ENCODE data around the gene LRP1B. TPM values are rescaled to one million over a fixed set of nuclear protein-coding genes. Genes with fewer than 3 reads are reported as not detected.
"Not testable (repeated sequence)": the region's sequence is repeated elsewhere in the genome, so short reads cannot be mapped to it uniquely, and the experiment has no call there.

The LRP1B gene
- polyA plus RNA-seq, 3 donors, result 0.55 to 1.3 (median 0.78) TPM

DNA sequence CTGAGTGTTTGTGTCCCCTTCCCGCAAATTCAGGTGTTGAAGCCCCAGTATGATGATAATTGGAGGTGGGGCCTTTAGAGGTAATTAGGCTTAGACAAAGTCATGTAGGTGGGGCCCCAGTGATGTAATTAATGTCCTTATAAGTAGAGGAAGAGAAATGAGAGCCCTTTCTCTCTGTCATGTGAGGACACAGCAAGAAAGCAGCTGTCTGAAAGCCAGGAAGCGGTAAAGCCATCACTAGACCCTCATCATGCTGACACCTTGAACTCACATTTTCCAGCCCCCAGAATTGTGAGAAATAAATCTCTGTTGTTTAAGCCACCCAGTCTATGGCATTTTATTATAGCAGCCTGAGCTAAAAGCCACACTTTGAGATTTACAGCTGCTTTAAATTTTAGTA, 1580.0 kb downstream of the LRP1B start:
- peak; percentile 12 for DNase-seq

DNA sequence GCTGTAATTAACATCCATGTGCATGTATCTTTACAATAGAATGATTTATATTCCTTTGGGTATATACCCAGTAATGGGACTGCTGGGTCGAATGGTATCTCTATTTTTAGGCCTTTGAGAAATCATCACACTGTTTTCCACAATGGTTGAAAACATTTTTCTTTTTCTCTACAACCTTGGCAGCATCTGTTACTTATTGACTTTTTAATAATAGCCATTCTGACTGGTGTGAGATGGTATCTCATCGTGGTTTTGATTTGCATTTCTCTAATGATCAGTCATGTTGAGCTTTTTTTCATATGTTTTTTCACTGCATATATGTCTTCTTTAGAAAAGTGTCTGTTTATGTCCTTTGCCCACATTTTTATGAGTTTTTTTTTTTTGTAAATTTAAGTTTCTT, 1586.0 kb downstream of the LRP1B start:
- DNase-seq, result not testable (repeated sequence)

DNA sequence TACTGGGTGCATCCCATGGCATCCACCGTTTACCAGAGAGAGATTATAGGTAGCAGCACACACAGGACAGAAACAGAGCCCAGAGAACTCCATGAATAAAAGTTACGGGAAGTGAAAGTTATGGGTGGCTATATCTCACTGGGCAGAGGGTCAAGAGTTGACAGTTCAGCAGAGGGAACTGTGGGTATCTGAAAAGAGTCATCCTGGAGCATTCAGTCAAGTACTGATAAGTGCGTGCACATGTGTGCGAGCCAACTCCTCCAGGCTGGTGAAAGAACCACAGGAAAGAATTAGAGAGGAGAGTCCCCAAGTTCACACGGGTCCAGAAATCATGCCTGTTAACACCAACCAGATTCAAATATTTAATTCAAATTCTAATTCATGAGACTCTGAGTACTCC, 1588.2 kb downstream of the LRP1B start:
- no peak for DNase-seq

DNA sequence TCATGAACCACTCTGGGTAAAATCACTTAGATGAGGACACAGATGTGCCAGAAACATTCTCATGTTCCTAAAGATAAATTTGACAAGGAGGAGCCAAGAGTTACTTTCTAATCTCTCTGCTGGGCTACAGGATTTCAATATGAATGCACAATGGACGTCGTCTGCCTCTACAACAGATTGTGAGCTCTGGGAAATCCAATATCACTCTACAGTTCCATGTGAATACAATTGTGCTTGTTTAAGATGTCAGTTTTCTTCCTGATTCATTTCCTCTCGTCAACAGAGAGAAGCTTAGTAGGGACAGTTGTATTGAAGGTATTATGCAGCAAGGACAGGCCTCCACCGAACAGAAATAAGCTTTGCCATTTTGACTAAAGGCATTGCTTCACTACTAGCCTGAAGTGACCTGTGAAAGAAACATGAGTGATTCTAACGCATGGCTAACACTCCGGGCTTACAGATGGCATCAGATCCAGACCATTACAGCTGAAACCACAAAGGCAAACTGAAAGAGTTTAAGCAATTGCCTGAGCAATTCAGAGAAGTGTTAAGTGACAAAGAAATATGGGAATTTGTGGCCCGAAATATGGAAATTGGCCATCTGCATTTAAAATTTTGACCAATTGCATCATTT, 1591.5 kb downstream of the LRP1B start:
- DNase-seq, result no peak

DNA sequence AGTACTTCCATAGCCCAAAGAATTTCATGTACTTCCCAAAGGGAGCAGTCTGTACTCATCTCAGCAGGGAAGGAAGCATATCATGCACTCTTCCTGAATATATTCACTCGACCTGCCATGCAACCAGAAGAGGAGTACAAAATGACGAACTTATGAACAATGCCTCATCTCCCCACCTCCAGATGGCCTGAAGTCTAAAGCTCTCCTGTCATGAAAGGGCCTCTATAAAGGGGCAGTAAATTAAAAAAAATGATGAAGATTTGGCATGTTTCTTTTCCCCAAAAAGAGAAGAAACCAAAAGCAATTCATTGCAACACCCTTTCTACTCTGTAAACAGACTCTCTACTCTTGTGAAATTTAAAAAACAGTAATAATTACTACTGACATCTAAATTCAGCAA, 1601.1 kb downstream of the LRP1B start:
- DNase-seq, result no peak

DNA sequence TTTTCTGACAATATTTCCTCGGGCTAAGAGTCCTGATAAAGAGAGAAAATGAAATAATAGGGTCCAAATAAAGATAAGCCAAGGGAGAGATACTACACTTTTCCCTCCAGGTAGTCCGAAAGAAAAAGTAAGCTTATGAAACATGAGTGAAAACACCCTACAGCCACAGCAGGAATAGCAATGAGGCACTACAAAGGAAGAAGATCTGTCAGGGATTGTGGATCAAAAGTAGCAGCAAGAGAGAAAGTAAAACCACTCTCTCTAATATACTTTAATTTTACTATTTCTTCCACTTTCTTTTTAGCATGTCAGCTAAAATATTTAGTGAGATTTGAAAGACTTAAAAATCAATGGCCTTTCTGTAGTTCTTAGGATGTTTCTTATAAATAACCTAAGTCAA, 1601.8 kb downstream of the LRP1B start:
- no peak for DNase-seq

DNA sequence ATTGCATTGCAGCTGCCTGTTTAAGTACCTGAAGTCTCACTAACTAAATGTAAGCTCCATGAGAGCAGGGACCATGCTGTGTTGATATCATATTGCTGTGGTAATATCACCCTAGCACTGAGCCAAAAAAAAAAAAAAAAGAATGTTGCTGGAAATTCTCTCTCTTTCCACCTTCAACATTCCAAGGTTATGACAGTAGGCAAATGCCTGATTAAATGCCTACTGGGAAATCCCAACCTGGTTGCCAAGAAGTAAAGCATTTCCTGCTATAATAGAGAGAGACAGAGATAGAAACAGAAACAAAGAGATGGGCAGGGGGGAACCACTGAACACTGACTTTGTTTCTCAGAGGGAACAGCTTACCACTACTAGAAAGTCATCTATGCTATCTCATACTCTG, 1604.2 kb downstream of the LRP1B start:
- DNase-seq, result no peak

DNA sequence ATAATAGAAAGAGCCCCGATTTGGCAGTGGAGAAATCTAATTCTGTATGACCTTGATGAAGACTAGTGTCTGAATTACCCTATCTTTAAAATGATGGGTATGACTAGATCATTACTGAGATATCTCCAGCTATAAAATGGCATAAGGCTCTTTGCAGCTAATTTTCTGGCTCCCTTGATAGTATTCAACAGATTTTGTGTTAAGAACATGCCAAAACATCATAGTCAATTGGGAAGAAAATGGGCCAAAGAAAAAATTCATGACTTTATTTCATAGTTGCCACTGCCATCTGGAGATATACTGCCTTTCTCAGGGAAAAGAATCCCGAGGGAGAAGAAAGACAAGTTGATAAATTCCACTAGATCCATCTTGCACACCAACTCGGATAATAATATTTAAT, 1618.7 kb downstream of the LRP1B start:
- DNase-seq, result no peak

DNA sequence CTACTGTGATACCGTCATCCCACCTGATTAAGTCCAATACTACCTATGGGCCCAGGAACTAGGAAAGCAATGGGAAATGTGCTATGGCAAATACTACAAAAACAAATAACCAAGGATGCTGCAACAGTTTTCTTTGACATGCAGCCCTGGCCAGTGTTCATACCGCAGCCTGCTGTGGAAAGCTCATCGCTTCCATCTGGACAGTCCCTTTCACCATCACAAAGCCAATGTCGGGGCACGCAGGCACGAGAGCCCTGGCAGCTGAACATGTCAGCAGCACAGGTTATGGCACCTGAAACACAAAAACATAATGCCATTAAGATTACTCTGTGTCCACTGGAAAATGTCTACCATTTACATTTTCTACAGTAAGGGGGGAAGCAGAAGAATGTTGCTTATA, 1621.1 kb downstream of the LRP1B start:
- no peak for DNase-seq

DNA sequence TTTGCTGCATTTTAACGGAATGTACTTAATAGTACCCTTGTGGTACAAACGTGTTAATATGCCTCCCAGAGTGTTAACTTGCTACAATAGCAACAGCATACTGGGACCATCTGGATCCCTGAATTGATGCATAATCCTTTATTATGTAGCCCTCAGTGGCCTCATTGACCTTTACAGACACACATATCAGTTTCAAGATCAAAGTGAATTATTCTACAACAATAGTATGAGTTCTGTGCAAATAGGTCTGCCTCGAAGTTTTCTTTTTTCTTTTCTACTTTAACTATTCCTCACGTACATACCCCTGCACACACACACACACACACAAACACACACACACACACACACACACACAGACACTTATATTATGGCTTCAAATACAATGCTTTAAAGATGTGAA, 1622.1 kb downstream of the LRP1B start:
- DNase-seq, result no peak

DNA sequence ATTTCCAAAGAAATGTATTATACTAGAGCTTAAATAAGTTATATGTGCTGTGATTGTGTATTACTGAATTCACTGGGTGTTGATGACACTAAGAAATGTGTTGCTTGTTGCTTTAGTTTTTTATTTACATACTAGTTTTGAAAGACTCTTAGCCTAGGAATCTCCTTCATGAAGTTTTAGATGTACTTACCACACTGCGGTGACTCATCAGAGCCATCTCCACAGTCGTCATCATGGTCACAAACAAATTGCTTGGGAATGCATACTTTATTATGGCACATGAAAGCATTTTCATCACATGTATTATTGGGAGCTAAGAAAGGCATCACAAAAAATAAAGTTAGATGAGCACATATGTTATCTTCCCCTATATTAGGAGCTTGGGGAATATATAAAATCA, 1624.2 kb downstream of the LRP1B start:
- DNase-seq, result no peak

DNA sequence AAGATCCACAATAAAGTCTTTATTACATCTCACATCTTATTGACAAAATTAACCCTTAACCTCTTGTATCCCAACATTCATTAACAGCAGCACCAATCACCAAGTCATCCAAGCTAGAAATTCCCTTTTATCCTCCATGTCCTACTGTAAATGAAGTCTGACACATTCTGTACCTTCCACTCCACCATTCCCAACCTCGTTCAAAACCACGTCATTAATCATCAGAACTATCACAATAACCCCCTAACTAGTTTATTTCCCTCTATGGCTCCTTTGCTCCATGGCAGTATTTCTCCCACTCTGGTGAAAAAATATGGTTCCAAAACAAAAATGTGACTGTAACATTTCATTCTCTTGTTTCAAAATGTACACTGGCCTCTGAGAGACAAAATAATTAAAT, 1626.2 kb downstream of the LRP1B start:
- no peak for DNase-seq

DNA sequence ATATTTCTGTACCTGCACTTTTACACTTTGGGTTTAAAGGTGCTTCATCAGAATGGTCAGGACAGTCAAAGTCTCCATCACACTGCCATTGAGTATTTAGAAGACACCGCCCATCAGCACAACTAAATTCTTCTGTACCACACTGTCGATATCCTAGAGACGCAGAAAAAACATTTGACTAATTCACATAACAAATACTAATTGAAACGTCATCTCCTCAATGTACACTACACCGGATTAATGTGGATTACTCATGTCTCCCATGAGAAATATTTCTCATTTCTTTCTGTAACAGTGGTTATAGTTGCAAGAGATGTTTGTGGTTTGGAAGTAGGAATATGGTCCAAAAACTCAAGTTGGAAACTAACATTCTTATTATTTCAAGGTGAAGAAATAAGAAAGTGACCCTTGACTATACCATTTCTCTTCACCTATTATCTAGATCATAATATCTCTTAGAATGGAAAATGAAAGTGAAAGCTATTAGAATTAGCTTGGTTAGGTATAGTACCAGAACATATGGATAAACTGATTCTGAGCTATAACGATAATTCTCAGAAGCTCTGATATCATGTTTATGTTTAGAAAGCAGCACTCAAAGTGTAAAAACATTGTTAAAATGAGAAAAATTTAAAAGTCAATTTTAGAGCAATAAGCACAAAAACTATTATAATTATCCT, 1627.7 kb downstream of the LRP1B start:
- no peak for DNase-seq

DNA sequence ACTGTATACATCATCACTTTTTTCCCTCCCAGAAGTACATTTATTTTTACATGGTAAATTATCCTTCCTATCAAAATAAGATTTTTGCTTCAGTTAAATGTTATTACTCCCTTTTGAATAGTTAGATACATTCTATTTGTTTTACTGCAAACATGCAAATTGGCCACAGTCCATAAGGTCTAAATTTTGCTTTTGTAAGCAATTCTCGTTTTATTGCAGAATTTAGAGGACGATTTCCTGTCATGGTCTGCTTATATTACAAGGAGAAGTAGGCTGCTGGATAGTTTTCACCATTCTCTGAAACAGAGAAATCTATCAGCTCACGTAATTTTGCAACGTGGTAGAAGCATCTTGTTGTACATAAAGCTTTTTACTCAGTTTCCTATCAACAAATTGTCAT, 1632.5 kb downstream of the LRP1B start:
- no peak for DNase-seq

DNA sequence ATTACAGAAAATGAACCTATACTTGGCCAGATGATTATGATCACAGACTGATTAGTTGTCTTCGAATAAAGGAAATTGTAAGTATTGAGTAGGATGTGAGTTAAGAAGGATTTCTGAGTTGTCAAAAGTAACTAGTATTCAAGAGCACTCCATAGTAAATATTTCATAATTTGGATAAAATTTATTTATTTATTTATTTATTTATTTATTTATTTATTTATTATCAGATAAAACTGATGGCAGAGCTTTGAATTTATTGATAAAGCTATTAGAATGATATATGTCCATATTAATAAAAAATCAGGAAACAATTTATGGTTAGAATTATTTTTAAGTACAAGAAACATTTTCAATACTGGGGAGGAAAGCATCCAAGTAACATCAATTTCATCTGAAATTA, 1634.1 kb downstream of the LRP1B start:
- no peak for DNase-seq

DNA sequence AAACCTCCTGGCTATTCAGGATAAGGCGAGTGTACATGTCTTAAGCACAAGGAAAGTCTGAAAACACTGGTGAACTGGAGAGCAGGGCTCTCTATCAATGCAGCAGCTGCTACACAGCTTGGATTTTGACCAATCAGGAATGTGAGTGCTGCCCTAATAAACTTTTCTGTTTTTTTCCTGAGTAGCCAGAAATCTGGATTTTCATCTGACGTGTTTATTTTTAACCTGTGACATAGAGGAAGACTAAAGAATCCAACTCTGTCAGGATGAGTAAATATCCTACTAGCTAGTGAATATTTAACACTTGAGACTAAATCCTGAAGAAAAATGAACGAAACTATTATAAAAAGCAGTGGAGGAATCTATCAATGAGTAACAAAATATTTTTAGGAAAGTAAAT, 1638.9 kb downstream of the LRP1B start:
- DNase-seq, result peak; percentile 8

DNA sequence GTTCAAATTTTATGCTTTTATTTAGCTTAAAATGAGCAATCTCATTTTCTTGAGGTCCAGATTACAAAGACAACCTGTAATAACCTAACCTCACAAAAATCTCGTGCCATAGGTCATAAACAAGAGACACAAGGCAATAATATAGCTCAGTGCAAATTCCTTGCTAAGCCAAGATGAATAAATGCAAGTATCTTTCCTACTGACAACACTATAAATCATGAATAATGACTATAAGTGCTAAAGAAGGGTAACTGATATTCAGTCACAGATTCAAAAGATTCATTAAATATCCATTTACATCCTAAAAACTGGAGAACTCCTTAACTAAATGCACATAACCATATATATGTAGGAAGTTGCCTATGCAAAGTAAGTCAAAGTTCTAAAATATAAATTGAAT, 1641.6 kb downstream of the LRP1B start:
- DNase-seq, result no peak

DNA sequence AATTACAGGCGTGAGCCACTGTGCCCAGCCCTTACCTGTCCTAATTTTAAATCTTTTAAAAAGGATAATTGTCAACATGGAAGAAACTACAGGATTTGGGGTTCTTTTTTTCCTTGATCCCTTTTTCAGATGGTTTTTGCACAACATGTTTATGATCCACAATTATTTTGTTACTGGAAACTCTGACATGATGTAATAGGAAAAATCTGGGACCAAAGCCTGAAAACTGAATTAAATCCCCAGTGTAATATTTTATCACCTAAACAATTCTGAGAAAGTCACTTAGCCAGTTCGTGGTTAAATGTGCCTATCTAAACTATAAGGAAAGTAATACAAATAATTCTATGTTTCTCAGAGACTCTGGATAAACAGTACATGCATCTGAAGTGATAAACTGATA, 1649.7 kb downstream of the LRP1B start:
- no peak for DNase-seq

DNA sequence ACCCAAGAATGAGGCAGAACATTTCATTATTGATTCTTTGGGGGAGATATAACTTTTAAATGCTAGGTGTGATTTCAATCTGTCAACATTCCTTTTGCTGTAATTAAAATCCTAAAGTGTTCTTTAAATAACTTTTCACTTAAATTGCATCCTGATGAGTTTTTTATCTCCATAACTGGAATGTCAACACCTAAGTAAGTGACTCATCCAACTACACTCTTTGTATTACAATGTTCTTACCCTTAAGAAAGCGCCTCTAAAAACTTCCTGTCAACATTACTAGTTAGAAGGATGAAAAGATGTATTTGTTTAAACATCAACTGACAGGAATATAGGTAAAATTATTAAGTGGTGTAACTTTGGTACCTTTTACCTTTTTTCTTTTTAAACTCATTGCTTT, 1657.0 kb downstream of the LRP1B start:
- DNase-seq, result no peak

DNA sequence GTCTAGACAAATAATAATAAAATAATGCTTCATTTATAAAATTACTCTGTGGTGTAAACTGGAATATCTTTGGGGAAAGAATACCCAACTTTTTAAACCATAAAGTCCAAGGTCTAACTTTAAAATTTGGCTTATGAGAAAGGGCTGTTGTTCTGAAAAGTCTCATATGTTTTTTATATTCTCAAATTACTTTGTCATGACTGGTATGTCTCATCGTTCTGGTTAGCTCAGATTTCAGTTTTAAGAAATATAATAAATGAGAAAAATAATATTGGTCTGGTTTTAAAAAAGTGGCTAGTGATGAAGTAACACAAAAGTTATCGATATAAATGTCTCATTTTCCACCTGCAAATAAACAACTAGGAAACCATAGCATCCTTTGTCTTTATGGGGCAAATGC, 1658.1 kb downstream of the LRP1B start:
- no peak for DNase-seq

DNA sequence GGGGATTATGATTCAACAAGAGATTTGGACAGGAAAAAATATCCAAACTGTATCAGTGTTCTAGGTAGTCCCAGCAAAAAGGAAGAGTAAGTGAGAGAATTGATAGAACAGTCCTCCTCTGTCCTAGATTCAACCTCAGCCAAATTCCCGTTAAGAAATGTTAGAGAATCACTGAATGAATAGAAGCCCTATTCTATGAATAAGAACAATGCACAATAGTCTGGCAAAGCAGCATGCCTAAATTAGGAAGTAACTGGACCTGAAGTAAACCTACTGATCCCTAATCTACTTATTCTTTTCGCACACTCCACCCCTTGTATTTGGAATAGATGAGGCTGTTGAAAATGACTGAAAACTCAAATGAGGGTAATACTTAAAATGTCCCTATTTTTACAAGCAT, 1665.5 kb downstream of the LRP1B start:
- DNase-seq, result no peak

DNA sequence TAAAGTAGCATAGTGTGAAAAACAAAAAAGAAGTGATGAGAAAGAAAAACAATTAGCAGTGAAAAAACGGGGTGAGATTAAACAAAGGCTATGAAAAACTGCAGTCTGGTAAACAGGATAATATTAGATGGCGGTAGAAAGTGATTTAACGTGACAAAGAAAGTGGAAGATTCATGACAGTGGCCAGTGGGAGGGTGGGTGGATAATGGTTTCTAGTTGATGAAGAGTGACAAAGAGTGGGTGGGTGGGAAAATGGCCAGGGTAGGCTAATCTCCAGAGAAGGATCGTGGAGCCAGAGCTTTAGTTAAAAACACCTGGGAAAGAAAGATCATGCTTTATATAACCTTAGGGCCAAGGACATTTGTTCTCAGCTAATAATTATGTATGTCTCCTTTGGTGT, 1667.8 kb downstream of the LRP1B start:
- no peak for DNase-seq

DNA sequence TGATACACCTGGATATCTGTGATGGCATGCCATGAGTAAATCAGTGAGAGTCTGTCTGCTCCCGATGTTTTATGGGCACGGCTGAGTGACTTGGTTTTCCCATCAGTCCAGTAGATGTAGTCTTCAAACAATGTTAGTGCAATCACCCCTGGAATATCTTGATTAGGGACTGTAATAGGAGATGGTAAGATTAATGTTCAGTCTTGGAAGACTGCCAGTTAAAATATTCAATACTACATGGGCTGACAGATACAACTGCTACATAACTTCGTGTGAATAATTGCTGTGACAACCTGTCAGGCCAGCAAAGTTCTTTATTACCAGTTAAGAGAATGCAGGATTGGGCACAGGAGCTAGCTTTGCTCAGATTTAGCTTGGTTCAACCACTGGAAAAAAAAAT, 1673.3 kb downstream of the LRP1B start:
- peak; percentile 40 for DNase-seq

DNA sequence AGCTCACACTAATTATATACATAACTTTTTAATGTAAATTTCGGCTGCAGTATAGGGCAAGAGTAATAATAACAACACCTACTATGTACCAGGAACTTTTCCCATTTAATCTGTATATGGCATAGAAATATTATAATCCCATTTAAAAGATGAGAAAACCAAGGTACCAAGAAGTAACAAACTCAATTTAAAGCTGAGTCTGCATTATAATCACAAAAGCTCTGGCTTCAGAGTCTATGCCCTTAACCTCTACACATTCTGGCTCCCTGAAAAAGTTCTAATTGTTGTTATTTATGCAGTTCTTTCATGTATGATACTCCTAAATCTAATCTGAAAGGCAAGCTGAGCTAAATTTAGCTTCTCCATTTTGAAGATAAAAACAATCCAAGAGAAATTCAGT, 1675.5 kb downstream of the LRP1B start:
- no peak for DNase-seq

Measured in renal pelvis (tissue), 4 donors.